Measurements from ENCODE around the gene PIK3CB. TPM values are rescaled to one million over a fixed set of nuclear protein-coding genes. Genes with fewer than 3 reads are reported as not detected.
A peak's percentile ranks its signal among the peaks of the same experiment; 100 is the strongest.
"Not testable (repeated sequence)": the region's sequence is repeated elsewhere in the genome, so short reads cannot be mapped to it uniquely, and the experiment has no call there.

Gene PIK3CB
- total RNA-seq, 4 donors from 2014 or later, result 60.2 to 90.0 (median 78.5) TPM

DNA sequence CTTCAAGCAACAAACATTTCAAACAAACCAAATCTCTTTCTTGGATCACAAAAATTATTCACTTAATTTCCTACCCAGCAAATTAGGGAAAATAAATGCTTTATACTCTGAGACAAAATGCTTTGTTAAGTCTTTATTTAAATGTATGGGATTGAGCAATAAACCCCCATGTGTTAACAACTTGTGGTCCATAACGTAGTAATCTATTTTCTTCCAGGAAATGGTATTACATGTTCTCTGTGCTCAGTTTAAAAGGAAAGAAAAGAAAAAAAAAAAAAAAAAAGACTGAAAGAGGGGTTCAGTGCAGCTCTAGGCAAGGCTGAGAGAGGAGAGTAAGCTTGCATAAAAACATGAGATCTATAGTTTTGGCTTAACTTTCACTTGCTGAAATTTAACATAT lies 102.3 kb downstream of the PIK3CB start:
- TF ChIP-seq, protein P1, sequence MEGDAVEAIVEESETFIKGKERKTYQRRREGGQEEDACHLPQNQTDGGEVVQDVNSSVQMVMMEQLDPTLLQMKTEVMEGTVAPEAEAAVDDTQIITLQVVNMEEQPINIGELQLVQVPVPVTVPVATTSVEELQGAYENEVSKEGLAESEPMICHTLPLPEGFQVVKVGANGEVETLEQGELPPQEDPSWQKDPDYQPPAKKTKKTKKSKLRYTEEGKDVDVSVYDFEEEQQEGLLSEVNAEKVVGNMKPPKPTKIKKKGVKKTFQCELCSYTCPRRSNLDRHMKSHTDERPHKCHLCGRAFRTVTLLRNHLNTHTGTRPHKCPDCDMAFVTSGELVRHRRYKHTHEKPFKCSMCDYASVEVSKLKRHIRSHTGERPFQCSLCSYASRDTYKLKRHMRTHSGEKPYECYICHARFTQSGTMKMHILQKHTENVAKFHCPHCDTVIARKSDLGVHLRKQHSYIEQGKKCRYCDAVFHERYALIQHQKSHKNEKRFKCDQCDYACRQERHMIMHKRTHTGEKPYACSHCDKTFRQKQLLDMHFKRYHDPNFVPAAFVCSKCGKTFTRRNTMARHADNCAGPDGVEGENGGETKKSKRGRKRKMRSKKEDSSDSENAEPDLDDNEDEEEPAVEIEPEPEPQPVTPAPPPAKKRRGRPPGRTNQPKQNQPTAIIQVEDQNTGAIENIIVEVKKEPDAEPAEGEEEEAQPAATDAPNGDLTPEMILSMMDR (IDR thresholded peaks at IDR 0.05), result no peak
- no peak for TF ChIP-seq POLR2A (IDR thresholded peaks at IDR 0.05)
- no peak overlapping the region for H3K4me3 ChIP-seq (replicated peaks in 1 of 3)
- DNase-seq, result no peak
- H3K27ac ChIP-seq, result no peak overlapping the region
- intact Hi-C loops (cut with DNase I), result no loop called here
- WGBS, 2 donors, result 87 to 88% methylated on average over 1 of the region's 1 CpG
- H3K27me3 ChIP-seq, result no peaks in the 10 kb centered on the region
- peaks cover 0 to 10% of the 10 kb centered on the region in 2 donors for H3K36me3 ChIP-seq
- H3K4me1 ChIP-seq, result peaks cover 4 to 9% of the 10 kb centered on the region in 2 donors
- H3K9me3 ChIP-seq, result no peaks in the 10 kb centered on the region

DNA sequence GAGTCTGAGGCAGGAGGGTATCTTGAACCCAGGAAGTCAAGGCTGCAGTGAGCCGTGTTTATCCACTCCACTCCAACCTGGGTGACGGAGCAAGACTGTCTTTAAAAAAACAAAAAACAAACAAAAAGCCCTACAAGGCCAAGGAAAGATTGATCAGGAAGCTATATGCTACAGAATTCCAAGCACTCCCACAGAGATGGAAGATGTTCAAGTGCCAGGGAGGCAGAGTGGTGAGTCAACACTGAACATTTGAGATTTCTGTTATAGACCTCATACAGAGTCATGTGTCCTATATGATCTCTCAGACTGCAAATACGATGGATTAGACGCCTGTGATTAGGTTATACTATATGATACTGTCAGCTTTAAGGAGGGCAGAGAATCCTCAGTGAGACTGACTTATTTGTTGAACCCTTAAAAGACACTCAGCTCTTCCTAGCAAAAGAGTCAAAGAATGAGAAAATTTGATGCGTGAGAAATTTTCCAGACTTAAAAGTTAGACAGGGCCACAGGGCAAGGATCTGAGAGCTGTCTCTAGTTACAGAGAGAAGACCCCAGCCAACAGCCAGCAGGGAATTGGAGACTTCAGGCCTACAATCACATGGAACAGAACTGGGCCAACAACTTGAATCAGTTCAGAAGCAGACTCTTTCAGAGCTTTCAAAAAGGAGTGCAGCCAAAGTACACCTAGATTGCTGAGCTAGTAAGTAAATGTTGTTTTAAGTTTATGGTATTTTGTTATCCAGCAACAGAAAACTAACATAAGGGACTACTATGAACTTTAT lies 107.6 kb downstream of the PIK3CB start:
- Histone ChIP-seq H3K4me3 (replicated peaks in 1 of 3) (no peak overlapping the region), H3K27ac (peak overlapping the region; percentile 37 to 71 (median 44)), H3K27me3 (no peaks in the 10 kb centered on the region), H3K36me3 (no peaks in the 10 kb centered on the region), H3K4me1 (peaks cover 19 to 25% of the 10 kb centered on the region in 2 donors), H3K9me3 (no peaks in the 10 kb centered on the region)
- intact Hi-C loops (cut with DNase I), result no loop called here
- 83% methylated on average over 5 of the region's 5 CpGs for WGBS, 2 donors
- no peak for TF ChIP-seq POLR2A (IDR thresholded peaks at IDR 0.05)
- TF ChIP-seq, protein P1 (IDR thresholded peaks at IDR 0.05), result no peak
- DNase-seq, result no peak

DNA sequence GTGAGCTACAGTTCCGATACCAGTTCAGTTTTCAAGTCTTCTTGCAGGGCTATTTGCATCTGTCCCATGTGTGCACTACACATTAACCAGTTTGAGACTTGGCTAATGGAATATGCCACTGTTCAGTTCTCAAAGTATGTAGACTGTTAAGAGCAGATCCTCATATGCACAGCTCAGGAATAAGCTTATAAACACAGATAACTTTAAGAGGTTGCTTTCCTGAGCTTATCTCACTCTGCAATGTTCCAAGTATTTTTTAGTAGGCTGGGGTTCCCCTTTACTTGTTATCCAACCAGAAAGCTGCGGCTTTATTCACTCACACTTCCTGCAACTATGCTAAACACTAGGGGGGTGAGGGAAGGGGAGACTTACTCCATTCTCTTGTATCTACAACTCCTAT lies 108.7 kb downstream of the PIK3CB start:
- H3K36me3 ChIP-seq; intact Hi-C loops (cut with DNase I); H3K4me3 ChIP-seq (replicated peaks in 1 of 3); H3K27me3 ChIP-seq; H3K9me3 ChIP-seq; DNase-seq: not testable (repeated sequence)
- H3K27ac ChIP-seq, result peak overlapping the region in 1 of 3 donors; percentile 71
- peaks cover 19 to 25% of the 10 kb centered on the region in 2 donors for H3K4me1 ChIP-seq
- 51 to 69% methylated on average over 2 of the region's 2 CpGs for WGBS, 2 donors

DNA sequence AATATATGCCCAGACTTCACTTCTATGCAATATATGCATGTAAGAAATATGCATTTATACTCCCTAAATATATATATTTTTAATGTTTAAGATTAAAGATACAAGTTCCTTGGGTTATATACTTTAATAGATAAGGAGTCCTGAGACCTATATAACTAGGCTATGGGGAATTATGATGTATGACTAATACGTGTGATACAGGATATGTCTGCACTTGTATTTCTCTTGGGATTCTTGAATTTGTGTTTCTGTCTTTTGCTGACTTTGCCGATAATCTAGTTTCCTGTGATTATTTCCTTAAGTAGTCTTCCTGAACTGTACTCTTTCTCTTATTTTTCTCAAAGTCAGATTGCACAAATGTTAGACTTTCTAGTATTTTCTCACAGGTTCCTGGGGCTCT lies 109.6 kb downstream of the PIK3CB start:
- H3K4me3 ChIP-seq (replicated peaks in 1 of 3), result no peak overlapping the region
- no peaks in the 10 kb centered on the region for H3K9me3 ChIP-seq
- H3K27me3 ChIP-seq, result no peaks in the 10 kb centered on the region
- H3K4me1 ChIP-seq, result peaks cover 19 to 25% of the 10 kb centered on the region in 2 donors
- TF ChIP-seq POLR2A (IDR thresholded peaks at IDR 0.05), result no peak
- TF ChIP-seq, protein P1 (IDR thresholded peaks at IDR 0.05), result no peak
- H3K27ac ChIP-seq, result no peak overlapping the region
- 61 to 79% methylated on average over 2 of the region's 2 CpGs for WGBS, 2 donors
- no peak for DNase-seq
- no peaks in the 10 kb centered on the region for H3K36me3 ChIP-seq
- intact Hi-C loops (cut with DNase I), result no loop called here

DNA sequence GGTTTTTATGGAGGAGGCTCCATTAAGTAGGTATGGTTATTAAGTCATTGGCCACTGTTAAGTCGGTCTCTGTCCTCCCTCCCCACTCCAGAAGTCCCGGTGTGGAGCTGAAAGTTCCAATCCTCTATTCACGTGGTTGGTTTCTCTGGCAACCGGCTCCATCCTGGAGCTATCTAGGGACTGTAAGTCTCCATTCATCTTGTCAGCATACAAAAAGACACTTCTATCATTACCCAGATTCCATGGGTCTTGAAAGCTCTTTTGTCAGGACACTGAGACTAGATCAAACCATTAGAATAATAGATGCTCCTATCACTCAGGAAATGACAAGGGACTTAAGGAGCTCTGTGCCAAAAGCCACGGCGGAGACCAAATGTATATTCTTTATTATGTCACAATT lies 110.3 kb downstream of the PIK3CB start:
- no peak for DNase-seq
- Histone ChIP-seq H3K27me3 (no peaks in the 10 kb centered on the region), H3K36me3 (no peaks in the 10 kb centered on the region), H3K27ac (no peak overlapping the region), H3K4me1 (peaks cover 19 to 22% of the 10 kb centered on the region in 2 donors), H3K4me3 (replicated peaks in 1 of 3) (no peak overlapping the region), H3K9me3 (no peaks in the 10 kb centered on the region)
- TF ChIP-seq POLR2A (IDR thresholded peaks at IDR 0.05), result no peak
- TF ChIP-seq, protein P1 (IDR thresholded peaks at IDR 0.05), result no peak
- 84 to 96% methylated on average over 6 of the region's 6 CpGs for WGBS, 2 donors
- intact Hi-C loops (cut with DNase I), result no loop called here

Measured in thyroid gland (tissue), 4 donors.